Effector CD8-positive, alpha-beta T cell (primary cell): Measurements from ENCODE around the gene ATP11B.
"Not testable (repeated sequence)": the region's sequence is repeated elsewhere in the genome, so short reads cannot be mapped to it uniquely, and the experiment has no call there.

Experiments
- DNase-seq: peaks from one replicate; lab custom pipeline; 2025; lab: John Stamatoyannopoulos, UW

Gene ATP11B

DNA sequence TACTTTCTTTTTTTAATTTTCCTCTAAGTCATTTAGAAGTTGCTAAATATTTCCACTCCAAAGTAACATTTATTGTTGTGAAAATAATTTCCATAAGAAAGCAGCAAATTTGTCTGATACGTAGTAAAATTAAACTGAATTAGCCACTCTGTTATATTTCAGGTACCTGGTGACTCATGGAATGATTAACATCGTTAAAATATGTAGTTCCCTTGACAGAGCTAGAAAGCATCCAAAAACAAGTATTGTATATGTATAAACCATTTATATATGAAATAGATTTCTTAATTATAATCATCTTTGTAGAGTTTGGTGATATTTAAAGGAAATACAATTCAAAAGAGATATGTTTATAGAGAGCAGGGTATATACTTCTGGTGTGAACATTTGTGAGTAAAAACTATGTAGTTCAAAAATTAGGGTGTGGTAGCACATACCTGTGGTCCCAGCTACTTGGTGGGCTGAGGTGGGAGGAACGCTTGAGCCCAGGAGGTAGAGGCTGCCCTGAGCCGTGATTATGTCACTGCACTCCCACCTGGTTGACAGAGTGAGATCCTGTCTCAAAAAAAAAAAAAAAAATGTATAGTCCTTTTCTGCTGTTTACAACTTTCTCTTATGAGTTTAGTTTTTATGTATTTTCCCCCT, 36.6 kb downstream of the ATP11B start:
- DNase-seq = no peak

- no peak for DNase-seq
Observed at GRCh38 chr3:182837855-182838454, 44.7 kb downstream of the ATP11B start.

- no peak for DNase-seq
Observed at GRCh38 chr3:182843478-182843877, 50.2 kb downstream of the ATP11B start.

DNA sequence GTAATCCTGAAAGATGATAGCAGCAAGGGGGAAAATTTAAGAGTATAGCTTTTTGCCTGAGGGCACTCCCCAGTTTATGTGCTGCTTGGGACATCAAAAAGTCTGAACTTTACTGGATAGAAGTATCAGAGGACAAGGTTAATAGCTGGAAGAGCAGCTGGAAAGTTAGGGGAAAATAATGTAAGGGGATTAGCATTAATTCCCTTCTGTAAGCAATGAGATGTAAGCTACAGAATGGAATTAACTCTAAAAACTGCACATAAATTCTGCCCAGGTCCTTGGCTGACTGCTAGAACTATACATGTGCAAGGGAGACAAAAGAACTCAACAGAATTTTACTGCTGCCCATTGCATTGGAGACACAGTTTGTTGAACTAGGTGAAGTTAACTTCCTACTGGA, 55.6 kb downstream of the ATP11B start:
- no peak for DNase-seq

DNA sequence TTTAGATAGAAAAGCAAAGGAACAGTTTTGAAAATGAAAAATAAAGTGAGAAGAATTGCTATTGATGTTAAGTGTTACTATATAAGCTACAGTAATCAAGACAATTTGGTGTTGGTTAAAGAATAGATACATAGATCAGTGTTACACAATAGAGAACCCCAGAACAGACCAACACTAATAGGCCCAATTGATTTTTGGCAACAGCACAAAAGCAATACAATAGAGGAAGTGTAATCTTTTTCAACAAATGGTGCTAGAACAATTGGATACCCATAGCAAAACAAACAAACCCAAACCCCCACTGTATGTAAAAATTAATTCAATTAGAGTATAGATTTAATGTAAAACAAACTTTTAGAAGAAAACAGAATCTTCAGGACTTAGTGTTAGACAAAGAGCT, 61.8 kb downstream of the ATP11B start:
- DNase-seq = no peak

DNA sequence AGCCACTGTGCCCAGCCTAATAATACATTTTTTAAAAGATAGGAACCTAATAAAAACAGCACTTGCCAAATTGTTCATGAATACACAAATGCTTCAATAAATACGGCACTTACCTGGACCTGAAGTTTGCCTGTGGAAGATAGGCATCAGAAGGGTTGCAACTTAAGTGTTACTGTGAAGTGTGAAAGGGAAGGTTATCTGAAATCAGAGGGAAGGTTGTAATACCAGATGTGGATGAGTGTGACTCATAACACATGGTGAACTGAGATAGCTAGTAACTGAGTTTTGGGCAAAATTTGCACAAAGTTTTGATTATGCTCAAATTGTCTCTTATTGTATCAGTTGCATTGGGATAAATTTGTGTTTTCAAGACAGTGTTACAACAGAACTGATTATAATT, 68.0 kb downstream of the ATP11B start:
- DNase-seq = no peak

- DNase-seq = no peak
Observed at GRCh38 chr3:182862159-182862860, 69.0 kb downstream of the ATP11B start.

DNA sequence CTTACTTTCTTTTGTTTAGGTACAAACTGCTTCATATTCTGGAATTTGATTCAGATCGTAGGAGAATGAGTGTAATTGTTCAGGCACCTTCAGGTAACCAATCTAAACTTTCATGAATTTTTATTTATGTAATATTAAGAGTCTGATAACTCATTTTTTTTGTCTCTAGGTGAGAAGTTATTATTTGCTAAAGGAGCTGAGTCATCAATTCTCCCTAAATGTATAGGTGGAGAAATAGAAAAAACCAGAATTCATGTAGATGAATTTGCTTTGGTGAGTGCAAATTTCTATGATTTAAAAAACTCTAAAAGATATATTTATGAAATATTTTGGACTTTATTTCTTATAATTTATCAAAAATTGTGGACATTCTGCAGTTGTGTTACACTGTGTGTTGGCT, 75.8 kb downstream of the ATP11B start:
- DNase-seq = no peak

- DNase-seq = not testable (repeated sequence)
Observed at GRCh38 chr3:182870917-182871316, 77.6 kb downstream of the ATP11B start.

DNA sequence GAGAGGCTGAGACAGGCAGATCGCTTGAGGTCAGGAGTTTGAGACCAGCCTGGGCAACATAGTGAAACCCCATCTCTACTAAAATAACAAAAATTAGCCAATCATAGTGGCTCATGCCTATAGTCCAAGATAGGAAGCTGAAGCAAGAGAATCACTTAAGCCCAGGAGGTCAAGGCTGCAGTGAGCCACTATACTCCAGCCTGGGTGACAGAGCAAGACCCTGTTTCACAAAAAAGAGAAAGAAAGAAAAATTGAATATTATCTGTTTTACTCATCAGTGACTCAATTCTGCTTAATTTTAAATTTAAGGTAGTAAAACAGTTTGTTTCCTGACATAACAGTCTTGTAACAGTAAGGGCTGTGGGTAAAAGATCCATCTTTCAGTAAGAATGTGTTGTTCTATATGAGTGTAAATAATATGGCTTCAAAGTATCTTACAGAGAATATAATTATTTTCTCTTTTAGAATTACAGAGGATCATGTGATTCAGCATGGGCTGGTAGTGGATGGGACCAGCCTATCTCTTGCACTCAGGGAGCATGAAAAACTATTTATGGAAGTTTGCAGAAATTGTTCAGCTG, 85.8 kb downstream of the ATP11B start:
- DNase-seq = no peak

DNA sequence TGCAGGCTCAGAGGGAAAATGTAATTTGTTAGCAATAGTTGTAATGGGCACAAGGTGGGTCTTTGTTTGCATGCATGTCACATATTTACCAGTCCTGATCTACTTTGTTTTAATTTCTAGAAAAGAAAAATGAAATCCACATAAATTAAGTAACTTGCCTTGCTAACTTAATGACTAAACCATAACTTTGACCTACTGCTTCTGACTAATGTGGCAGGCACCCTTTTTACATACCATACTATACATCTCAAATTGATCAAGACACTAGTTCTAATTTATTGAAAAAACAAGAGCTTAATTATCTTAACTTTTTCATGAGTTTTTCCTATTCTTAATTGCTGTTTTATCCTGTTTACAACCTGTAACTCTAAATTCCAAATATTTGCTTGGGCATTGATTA, 93.2 kb downstream of the ATP11B start:
- DNase-seq = no peak

GRCh38 chr3:182889948-182890629, 96.8 kb downstream of the ATP11B start:
- no peak for DNase-seq

DNA sequence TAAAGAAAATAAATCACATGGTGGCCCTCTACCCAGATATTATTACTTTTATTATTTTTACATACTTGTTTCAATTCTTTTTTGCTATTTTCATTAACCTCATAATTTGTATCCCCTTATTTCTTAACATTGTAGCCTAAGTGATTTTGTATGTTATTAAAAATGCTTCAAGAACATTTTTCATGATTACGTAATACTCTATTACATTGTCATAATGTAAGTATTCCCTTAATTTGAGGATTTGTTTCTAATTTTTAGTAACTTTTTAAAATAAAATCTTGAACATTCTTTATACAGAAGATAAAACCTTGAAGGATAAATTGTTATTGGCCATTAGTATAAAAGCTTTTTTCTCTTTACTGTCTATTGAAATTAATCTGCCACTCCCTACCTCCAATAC, 98.1 kb downstream of the ATP11B start:
- no peak for DNase-seq

- DNase-seq = no peak
Observed at GRCh38 chr3:182892226-182892625, 98.9 kb downstream of the ATP11B start.

GRCh38 chr3:182895513-182896112, 102.3 kb downstream of the ATP11B start:
- DNase-seq = no peak

DNA sequence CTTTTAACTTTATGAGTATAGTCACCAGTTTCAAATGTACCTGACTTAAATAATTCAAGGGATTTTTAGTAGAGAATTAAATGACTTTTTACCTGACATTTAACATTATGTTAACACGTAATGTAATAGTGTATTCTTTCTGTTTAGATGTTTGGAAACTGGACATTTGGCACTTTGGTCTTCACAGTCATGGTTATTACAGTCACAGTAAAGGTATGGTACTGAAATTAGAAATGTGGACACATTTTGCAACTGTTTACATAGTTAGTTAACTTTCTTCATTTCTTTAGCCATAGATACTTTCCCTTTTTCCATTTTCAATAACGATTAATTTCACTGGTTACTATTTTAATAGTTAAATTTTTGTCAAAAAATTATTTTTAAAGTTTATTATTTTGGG, 103.2 kb downstream of the ATP11B start:
- no peak for DNase-seq

DNA sequence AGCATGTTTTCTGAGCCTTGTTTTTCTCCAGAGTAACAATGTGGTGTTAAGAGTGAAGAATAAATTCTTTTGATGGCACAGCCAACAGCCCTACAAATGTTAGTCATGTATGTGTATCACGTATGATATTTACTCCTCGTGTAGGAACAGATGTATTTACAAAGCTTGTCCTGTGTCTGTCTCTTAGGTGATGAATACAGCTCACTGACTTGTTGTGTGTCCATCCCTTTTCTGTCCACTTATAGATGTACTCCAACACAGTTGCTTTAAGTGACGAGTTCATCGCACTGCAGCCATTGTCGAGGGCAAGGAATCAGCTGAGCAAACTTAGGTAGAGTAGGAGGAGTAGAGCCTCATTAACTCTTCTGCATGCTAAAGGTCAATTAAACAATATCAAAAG, 108.9 kb downstream of the ATP11B start:
- no peak for DNase-seq

DNA sequence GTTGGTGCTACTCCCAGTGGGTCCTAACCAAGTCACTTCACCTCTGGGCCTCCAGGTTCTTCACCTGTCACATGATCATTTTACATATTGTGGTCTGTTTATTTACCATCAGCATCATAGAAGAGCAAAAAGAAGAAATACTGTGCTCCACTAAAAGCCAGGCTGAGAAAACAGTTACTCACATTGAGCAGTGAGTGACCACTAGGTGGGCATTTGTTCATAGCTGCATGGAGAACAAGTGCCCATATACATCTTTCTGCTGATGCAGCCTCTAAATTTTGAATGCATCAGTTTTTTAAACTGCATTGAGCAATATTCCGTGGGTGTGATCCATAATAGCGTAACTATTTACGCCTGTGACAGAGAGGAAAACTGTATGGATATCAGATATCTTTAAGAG, 110.9 kb downstream of the ATP11B start:
- no peak for DNase-seq

DNA sequence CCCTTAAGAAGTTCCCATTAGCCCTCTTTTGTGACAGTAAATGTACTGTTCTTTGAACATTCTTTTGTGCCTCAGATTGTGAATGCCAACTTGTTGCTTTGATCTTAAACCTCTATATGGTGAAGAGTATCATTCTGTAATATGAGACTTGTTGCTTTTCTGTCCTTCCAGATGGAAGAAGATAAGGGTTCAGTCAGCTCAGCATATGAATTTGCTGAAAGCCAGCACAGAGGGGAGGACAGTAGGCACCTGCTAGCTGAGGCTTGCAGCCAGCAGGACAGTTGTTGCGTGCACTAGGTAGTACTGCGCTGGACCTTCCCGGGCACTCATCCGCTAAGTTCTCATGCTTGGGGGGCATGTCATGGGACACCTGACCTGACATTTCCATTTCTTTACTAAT, 112.3 kb downstream of the ATP11B start:
- no peak for DNase-seq

GRCh38 chr3:182906036-182906435, 112.7 kb downstream of the ATP11B start:
- no peak for DNase-seq

DNA sequence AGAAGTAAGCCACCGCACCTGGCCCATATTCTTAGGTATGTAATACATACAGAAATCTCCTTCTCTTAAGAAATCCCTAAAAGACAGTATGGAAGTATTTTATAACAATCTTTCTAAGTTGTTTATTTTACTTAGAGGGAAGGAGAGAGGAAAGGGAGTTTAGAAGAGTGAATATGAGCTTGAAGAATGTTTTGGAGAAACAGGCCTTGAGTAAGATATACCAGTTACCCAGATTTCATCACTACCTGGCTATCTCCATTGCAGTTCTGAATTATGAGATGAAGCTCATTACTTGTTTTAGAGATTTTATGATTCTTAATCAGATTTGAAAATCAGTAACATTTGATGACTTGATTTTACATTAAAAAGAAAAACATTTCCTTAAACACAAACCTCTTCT, 115.2 kb downstream of the ATP11B start:
- no peak for DNase-seq
